SHP77 treated with DMSO at 0.1 percent for 48 hours (cell line): ENCODE measurements around the gene RUBCN.
A peak's percentile ranks its signal among the peaks of the same experiment; 100 is the strongest.

Experiments used
- DNase-seq: peaks from one replicate; lab custom pipeline; 2025; lab: John Stamatoyannopoulos, UW

RUBCN gene

DNA sequence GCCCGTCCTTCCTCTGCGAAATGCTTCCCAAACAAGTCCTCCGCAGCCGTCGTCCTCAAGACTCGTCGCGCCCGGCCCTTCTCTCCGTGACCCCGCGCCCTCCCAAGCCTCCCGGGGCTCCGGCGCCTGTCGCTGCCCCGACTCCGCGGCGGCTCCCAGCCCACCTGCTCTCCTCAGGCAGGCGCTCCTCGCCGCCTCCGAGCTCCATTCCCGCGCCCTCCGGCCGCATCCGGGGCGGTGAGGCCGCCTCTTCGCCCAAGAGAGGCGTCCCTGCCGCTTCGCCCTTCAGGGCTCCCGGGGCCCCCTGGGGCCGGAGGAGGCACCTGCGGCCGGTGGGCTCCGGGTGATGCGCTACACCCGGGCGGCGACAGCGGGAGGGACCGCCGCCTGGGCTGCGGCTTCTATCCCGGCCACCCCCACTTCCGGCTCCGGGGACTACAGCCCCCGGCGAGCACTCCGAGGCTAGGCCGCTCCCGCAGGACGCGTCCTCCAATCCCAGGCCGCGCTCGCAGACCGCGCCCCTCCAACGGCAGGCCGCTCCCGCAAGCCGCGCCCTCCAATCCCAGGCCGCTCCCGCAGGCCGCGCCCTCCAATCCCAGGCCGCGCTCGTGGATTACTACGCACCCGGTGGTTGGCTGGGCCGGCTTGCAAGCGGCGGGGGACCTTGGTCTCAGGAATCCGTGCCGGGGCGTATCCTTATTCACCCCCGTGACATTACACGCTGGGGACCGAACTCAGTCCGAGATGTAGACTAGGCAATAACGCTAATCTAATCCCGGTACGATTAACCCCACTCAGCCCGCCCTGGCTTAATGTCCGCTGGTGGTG, at the start of gene RUBCN:
RUBCN (minus strand) TSS at position 414 of the 828 bp plus-strand sequence; CDS start at position 229, 185 bp downstream.
- DNase-seq, result peak; percentile 47

DNA sequence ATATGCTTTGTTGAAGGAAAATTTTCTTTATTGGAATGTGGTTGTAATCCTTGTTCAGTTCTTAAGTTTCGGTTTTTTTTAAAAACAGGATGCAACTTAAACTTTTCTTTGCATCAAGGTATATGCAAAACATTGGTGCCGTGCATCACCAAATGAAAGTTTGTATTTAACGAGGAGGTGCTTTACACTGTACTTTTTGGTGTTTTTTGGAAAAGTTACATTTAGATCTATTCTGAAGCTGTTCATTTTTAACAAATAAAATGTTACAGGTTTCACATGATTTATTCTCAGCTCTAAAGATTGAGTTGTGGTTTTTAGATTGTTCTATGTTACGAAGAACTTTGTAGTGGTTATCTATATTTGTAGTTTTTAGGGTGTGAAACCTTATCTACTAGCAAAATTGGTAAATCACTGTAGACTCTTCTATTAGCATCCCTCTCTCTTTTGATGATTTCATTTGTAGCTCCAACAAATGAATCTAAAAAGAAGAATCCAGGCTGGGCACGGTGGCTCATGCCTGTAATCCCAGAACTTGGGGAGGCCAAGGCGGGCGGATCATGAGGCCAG, 47.4 kb upstream of the RUBCN start:
- no peak for DNase-seq

DNA sequence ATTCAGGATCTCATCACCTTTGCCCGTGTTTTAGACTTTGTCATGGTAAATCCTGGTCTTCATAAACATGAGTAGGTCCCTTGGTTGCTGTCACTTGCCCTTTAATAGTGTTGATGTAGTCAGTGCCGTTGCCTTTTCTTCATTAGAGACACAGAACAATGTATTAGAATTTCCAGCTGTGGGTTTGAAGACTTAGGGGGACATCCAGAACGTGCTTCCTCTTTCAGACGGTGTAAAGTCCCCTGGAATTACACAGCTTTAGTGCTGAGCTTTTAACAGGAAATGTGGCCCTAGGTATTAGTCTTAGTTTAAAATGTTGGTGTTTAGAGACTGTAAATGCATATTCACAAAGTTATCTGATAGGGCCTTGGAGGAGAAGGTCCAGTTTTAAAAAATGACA, 45.5 kb upstream of the RUBCN start:
- no peak for DNase-seq

DNA sequence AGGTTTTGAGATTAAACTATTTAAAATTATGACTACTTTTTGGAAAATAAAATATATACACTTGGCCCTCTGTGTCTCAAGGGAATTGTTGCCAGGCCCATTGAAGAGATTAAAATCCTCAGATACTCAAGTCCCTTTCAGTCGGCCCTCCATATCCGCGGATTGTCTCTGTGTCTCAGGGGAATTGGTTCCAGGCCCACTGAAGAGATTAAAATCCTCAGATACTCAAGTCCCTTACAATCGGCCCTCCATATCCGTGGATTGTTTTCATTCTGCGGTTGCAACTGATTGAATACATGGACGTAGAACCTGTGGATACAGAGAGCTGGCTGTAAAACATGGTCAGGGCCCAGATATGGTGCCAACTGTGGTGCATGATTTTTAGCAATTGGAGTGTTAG, 38.6 kb upstream of the RUBCN start:
- no peak for DNase-seq

DNA sequence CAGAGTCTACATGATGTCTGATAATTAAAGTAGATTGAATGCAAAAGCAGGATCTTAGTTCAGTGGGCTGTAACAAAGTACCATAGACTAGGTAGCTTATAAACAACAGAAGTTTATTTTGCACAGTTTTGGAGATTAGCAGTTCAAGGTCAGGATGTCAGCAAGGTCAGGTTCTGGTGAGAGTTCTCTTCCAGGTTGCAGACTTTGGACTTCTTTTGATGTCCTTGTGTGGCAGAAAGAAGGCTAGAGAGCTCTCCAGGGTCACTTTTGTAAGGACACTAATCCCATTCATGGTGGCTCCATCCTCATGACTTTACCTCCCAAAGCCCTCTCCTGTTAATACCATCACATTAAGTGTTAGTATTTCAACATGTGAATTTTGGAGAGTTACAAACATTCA, 25.1 kb upstream of the RUBCN start:
- DNase-seq, result no peak

DNA sequence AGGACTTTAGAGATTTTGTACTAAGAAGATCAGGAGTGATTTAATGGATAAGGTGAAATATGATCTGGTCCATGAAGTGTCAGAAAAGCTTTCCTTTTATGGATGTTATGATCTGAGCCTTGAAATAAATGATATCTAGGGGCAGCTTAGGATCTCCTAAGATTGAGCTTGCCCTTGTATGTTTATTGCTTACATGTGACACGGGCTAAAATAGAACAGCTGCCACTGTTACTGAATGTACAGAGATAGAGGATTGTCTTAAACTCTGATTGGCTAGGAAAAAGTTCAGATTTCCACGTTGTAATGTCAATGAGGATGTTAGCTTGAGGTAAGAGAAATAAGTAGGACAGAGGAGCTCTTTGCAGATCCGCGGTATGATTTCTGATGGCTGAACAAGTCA, 21.8 kb upstream of the RUBCN start:
- DNase-seq, result no peak

DNA sequence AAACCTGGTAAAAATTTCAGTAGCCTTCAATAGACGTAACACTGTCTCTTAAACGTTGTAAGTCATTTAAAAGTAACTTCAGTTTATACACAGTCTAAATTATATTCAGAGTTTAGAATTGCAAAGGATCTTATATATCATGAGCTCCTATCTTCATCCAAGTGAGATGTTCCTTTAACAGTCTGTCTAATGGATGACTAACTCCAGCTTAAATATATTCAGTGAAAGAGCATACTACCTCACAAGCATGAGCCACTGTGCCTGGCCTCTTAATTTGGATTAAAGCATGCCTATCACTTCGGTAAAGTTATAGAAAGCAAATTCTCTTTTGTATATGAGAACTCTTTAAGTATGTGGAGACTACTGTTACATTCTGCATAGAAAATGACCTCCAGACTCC, 20.0 kb upstream of the RUBCN start:
- DNase-seq, result no peak

DNA sequence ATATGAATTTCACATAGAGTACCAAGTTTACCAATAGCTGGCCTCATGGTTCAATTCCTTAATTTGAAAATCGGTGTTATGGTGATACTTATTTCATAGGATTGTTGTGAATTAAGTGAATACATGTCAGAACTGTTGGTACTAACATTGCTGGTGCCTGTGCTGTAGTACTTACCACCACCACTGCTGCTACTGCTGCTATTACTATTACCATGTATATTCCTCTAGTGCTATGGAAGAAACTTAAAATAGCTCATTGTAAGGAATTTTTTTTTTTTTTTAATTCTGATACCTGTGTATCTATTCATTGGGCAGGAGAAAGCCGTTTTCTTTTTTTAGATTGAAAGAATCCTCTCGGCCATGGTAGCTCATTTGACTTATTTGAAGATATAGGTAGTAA, 16.6 kb upstream of the RUBCN start:
- DNase-seq, result no peak

DNA sequence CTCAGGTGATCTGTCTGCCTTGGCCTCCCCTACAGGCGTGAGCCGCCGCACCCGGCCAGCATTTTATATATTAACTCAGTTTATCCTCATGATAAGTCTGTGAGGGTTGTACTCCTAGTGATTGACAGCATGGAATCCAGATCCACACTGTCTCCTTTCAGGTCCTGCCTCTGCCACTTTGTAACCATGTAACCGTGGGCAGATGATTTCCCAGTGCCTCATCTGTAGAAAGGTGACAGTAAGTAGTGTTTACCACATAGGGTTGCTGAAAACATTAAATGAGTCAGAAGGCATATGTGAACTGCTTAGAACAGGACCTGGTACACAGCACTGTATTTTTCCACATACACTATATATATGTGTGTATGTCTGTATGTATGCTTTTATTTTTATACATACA, 15.4 kb upstream of the RUBCN start:
- no peak for DNase-seq

DNA sequence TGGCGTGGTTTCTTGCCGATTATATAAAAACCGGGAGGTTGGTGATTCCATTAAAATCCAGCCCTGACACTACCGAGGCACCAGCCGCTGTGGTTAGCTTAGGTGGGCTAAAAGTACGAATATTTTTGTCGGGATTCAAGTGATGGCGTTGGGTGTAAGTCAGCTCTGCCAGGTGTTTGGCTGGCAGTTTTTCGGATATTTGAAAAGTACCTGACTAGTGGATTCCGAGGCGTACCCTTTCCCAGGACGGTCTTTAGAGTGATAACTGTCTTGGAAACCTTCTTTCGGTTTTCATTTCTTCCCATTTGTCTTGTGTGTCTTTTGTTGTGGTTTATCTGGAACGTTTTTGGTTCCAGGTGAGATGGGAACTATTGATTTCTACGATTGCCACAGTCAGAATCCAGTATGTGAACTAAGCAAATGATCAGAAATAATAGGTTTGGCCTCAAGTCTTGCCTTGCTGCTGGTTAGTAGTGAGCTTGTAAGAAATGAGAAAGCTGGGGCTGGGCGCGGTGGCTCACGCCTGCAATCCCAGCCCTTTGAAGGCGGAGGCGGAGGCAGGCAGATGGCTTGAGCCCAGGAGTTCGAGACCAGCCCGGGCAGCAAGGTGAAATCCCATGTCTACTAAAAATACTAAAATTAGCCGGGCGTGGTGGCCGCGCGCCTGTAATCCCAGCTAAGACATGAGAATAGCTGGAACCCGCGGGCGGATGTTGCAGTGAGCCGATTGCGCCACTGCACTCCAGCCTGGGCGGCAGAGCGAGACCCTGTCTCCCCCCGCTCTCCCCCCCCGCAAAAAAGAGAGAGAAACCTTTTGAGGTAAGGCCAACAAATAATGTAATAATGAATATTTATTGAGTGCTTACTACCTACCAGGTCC, 14.4 kb upstream of the RUBCN start:
- no peak for DNase-seq

DNA sequence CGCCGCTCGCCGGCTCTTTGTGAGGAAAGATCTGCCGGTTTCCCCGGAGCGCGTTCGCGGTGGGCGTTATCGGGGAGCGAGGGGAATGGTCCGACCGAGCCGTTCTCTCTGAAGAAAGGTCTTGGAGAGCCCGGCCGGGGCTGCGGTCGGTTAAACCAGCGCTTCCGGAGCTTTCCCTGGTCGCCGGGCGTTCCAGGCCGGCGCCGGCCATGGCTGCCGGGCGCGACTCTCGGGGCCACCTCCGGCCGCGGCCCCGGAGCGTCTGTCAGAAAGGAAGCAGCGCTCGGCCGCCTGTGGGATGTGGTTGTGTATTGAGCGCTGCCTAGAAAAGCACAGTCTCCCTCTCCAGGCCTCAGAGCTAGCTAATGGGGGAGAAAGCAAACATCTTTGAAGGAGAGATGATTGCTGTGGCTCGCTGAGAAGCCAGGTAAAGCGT, 13.7 kb upstream of the RUBCN start:
- no peak for DNase-seq

DNA sequence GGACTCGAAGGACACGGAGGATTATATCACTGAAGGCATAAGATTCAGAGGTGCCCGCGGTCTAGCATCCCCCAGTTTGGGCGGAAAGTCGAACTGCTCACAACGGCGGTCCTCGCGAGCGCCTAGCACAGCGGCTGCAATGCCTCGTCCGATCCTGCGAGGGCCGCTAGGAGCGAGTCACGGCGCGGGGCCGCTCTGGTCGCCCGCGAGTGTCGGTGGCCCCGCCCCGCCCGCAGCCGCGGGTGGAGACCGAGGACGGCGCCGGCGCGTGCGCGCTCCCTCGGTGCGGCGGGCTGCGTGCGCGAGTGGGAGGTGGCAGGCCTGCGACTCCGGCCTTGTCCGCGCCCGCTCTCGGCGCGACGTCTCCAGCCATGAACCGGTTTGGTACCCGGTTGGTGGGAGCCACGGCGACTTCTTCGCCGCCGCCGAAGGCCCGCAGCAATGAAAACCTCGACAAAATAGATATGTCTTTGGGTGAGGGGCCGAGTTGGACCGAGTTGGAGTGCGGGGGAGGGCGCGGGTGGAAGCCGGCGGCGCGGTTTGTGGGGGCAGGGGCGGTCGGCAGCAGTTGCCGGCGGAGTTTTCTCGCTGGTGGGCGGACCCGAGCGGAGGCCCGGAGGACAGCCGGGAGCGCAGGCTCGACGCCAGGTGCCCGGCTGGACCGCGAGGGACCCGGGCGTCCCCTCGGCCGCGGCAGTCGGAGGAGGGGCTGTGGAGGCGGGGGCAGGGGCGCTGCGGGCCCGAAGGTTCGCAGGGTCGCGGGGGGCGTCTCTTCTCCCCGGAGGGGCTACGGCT, 13.1 kb upstream of the RUBCN start, which contains the start of gene FYTTD1:
FYTTD1 (plus strand) TSS at position 283 of the 795 bp plus-strand sequence; CDS start at position 372, 89 bp downstream.
- DNase-seq, result peak; percentile 45

DNA sequence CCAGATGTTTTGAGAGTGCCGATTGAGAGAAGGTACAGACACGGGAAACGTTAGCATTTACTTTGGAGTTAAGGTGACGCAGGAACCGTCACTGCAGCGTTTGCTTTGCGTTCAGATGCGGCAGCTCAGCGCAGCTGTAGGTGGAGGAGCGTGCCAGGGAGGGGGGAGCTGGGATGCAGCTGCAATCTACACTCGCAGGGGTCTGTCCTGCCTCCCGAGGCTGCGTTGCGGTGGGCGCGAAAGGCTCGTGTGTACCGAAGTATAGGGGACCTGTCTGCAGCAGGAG, 12.6 kb upstream of the RUBCN start:
- DNase-seq, result peak; percentile 37

DNA sequence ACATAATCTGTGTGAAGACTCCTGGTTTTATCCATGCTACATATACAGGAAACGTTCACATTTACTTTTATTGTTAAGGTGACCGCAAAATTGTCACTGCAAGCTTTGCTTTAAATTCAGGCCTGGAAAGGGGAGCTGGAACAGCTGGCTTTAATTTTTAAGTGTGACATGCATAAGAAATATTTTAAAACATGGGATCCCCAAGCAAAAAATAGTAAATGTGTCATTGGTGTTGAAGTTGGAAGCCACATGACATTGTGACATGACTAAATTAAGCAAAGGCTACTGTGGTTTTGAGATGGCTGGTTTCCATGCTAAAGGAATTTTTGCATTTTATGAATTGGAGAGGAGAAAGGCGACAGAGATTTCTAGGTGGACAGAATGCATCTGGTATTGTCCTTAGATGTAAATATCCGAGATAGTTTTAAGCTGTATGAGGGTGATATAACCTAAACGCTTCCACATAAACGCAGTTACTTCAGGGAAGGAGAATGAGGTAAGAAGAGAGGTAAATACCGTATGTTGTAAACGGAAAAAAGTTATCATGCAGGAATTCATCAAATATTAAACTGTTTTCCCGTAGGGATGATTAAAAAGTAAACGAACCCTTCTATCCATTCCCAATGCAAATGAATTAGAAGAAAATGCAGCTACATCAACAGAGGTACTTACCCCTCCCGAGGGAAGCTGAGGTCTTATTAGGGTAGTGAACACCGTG, 12.1 kb upstream of the RUBCN start:
- no peak for DNase-seq

DNA sequence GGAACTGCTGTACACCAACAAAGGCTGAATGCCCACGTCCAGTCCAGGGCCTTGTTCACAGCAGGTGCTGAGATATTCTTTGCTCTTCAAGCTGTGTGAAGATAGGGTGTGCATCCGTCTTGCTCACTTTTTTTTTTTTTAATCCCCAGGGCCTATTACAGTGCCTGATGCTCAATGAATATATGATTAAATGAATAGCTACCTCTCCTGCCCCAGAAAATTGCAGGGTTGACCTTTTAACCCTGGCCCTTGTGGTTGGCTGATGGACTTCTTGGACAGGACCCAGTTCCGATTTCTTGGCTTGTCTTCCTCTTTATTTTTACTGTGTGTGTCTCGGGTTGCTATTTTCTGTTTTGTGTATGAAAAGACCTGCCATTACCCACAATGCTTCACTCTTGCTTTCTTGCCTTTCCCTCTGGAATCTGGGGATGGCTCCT, 10.1 kb upstream of the RUBCN start:
- DNase-seq, result no peak

DNA sequence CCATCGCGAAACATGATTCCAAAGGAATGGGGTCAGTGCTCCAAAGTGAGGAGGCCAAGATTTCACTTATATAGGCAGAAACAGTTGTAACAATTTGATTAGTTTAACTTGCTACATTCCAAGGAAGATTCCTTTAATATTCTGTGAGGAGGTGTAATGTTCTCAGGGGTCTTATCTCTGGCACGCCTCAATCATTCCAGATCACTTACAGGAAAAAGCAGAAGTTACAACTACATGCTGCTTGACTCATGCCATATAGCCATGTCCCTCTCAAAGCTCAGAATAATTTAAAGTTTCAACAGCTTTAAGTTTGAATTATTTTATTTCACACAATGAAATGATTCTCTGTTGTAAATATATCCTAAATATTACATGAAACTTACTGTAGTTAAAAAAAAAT, 9.5 kb upstream of the RUBCN start:
- no peak for DNase-seq

DNA sequence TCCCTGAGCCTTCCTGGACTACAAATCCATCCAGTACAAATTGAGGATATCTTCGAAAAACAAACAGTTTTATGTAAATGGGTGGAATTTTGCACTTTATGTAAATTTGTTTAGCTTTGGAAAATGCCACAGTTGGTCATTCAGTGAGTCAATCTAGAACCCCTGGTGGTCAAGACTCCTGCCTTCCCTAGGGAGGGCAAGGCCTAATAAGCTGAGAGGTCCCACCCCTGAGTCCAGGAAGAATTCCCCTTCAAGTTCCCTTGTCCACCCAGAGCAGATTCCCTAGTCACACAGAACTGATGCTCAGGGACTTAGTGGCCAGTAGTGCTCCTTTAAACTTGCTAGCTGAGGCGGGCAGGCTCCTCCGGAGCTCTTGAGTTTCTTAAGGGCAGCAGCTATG, 6.1 kb upstream of the RUBCN start:
- DNase-seq, result no peak

DNA sequence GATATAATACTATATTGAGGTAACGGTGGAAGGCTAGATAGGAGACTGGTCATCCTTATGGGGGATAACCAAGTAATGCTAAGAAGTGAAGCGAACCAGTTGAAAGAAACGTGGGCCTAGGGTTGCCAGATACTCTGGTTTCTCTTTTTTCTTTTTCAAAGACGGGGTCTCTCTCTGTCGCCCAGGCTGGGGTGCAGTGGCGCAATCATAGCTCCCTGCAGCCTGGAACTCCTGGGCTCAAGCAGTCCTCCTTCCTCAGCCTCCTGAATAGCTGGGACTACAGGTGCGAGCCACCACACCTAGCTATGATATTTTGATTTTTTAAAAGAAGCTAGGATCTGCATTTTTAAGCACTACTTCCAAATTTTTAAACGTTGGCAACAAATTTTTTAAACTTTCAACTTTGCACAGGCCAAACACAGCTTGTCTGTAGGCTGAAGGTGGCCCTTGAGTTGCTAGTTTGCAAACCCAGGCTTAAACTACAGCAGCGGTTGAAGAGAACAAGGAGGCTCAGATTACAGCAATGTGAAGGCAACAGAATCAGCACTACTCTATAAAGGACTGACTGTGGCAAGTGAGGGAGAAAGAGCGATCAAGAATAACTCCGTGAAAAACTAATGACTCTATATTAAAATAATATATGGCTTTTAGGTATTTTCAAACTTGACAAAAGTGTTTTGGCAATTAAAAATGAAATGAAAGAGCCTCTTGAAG, 1.2 kb upstream of the RUBCN start:
- DNase-seq, result no peak

DNA sequence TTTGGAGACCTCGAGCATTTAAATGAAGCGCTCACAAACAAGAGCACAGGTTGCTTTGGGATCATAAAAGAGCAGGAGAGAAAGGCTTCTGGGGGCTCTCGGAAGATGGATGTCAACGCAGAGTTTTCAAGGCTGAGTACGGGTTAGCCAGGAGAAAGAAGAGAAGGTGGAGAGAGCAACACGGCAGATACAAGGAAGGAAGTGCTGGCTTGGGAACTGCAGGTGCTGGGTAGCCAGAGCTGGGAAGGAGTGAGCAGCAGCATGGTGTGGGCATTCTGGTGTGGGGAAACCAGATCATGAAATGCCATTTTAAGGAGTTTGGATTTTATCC, 580 bp upstream of the RUBCN start:
- no peak for DNase-seq

DNA sequence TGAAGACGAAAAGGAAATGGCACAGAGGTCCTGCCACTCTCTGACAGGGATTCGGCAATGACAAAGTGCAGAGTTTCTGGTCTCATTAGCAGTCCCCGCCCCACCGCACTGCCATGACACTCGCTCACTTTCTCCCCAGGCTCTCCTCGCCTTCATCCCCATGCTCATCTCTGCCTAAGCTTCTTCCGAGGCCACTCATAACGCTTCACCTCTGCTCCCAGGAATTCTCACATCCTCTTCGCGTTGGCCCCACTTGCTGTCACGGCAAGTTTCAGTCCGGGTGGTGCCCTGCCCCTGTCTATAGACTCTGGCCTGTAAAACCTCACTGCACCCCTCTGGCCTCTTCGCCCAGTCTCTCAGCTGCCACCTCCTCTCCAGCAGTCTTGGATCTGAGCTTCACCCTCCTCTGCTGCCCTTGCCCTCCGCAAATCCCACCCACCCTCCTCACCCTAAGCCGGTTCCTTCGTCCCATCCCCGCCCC, 654 bp downstream of the RUBCN start:
- no peak for DNase-seq
